ENCODE measurements around the gene EPHA2. TPM values are rescaled to one million over a fixed set of nuclear protein-coding genes. Genes with fewer than 3 reads are reported as not detected.

Gene EPHA2
- total RNA-seq, 1 donor from 2014 or later: 17.6 TPM

DNA sequence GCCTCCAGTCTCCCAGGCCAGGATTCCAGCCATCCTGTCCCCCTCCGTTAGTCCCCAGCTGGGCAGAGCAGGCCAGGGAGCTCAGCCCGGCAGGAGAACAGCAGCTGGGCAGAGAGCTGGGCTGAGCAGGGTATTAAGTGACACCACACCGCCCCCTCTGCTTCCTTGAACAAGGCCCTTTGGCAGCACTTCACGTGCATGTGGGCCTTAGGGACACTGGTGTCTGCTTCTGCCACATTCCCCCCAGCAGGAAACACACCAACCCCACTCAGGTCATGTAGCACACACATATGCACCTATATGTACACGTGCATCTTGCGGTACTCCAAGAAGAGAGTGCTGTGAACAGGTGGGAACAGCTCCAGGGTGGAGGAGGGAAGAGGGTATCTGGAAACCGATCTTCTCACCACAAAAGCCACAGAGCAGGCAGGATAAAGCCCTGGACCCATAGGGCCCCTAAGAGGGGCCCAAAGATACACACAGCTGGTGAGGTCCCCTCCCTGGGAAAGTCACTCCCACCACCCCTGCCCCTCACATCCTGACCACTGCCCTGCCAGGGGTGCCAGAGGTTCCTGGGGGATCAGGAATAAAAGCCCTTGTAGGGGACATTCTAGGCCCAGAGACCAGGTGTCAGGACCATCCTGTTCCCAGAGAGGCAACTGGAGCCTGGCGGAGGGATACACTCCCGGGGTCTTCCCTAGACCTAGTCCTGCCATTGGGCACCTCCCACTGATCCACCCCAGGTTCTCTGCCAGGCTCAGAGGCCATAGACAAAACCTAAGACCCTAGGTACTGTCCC, 4.5 kb downstream of the EPHA2 start:
- no peak for DNase-seq (ENCODE audit: low spot score)

- DNase-seq (ENCODE audit: low spot score): no peak
These were observed 5.4 kb downstream of the EPHA2 start for GRCh38 chr1:16150508-16150907.

DNA sequence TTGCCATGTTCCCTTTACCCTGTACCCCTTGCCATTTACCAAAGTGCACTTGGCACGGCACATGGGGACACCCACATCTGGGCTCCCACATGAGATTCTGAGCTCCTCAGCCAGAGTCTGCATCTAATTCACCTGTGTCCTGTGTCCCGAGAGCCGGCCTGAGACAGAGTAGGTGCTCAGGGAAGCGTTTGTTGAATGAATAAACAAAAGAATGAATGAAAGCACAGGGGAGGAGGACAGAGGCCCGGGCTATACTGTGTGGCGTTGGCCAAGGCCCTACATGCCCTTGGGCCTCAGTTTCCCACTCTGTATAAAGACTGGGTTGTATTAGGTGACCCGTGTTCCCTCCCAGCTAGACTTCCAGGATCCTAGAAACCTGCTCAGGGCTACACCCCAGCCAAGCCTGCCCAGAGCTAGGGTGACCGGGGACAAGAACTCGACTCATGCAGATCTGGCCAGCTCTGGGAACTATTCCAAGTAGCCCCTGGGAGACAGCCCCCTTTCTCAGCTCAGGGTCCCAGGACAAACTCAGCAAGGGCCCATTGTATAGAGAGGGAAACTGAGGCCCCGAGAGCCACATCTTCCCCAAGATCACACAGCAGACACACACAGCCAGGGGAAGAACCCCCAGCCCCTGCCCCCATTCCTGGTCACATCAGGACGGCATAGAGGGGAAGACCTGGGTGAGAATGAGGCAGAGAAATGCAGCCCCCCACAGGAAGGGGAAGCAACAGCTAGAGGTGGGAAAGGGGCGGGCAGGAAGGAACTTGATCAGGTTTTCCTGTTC, 6.0 kb downstream of the EPHA2 start:
- no peak for DNase-seq (ENCODE audit: low spot score)

DNA sequence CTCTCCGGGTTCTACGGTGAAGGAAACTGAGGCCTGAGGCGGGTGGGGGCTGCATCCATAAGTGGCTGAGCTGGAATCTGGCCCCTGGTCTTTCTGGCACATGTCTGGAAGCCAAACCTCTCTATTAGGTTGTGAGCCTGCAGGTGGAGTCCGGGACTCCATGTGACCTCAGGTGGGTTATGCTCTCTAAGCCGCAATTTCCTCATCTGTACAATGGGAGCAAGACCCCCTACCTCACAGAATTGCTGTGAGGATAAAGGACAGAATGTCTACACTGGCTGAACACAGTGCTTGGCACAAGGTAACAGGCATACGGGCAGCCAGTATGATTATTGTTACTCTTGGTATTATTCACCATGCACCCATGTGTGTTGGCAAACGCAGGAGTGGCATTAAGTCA, 6.7 kb downstream of the EPHA2 start:
- no peak for DNase-seq (ENCODE audit: low spot score)

- DNase-seq (ENCODE audit: low spot score): no peak
These were observed 7.4 kb downstream of the EPHA2 start for GRCh38 chr1:16148329-16149092.

- DNase-seq (ENCODE audit: low spot score): no peak
These were observed 8.5 kb downstream of the EPHA2 start for GRCh38 chr1:16147156-16147926.

DNA sequence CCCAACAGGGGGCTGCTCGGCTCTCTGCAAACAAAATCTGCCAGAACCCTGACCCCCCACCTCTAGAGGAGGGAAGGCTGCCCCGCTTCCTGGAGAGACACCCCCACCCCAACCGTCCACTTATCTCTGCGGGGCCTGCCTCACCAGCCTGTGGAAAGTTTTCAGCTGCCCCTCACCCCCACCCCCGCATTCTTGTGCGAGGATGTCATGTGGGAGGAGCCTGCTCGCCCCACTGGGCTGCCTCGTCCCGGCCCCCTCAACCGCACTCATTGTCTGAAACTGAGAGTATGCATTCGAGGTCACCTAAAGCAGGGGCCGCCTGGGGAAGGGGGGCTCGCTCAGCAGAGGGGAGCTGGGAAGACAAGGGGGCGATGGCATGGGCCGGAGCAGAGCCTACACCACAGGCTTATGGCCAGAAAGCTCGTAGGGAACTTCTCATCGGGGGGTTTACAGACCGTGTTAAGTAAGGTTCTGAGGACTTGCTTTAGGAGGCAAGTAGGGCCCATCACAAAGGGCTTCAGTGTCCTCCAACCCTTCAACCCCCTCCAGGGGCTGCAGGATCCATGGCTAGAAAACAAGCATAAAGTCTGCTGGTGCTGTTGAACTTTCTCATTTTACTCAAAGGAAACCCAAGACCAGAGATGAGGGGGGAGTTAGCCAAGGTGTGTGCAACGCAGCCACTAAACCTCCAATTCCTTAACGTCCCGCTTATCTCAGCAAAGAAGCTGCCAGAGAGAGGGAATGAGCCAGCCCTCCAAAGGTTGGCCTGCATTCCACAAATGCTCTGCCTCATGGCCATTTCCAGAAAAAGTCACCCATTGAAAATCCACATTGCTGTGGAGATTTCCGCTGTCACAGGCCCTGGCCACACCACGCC, 9.4 kb downstream of the EPHA2 start:
- DNase-seq (ENCODE audit: low spot score): no peak

GRCh38 chr1:16145662-16146278, 10.1 kb downstream of the EPHA2 start:
- DNase-seq (ENCODE audit: low spot score): no peak

DNA sequence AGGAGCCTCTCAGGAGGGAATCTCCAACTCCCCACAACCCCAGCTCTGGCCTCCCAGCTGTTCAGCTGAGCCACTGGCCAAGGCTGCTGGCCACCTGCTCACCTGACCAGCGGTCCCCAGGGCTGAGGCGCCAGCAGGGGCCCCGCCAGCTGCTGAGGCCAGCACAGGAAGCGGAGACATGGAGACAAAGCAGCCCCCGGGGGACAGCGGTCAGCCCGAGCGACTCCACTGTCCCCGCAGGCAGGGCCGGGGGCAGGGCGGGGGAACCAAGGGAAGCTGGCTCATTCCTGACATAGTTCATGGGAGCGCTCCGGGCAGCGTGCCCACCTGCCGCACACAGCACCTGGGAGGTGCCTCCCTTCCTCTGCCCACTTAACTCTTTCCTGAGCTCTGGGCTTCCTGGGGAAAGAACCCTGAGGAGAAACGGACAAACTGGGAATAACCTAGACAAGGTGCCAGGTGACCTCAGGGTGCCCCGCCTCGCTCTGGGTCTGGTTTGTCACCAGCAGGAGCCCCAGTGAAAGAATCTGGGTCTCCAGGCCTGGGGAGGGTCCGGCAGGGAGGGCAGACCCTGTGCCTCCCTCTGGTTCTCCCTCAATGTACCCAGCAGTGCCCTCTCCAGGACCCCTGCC, 10.7 kb downstream of the EPHA2 start:
- DNase-seq (ENCODE audit: low spot score): no peak

- no peak for DNase-seq (ENCODE audit: low spot score)
These were observed 11.4 kb downstream of the EPHA2 start for GRCh38 chr1:16144325-16145029.

DNA sequence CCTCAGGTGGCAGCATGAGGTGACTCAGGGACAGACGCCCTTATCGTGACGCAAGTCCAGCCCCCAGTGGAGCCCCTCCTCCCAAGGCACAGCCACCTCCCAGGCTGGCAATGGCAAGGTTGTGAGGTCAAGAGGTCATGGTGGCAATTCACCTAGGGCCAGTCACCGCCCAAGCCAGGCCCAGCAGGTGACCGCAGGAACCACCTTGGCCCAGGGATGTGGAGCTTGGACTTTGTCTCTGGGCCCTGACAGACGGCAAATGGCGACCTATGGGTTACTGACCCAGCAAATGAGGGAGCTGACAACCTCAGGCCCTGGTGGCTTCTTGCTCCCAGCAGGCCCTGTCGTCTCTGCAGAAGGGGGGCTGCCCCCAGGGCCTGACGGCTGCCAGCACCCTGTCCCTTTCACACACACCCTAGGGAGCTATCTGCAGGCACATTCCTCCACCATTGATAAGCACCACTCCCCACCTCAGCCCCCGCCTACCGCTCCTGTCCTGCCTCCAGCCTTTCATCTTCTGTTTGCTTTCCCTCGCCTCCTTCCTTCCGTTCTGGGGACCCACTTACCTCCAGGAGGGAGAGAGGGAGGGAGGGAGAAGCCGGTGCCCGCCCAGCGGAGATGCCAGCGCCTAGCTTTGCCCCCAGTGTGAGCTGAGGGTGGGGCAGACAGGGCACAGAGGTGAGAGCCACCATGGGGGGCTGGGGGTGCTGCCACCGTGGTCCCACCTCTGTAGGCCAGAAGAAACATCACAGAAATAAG, 12.1 kb downstream of the EPHA2 start:
- DNase-seq (ENCODE audit: low spot score): no peak

- DNase-seq (ENCODE audit: low spot score): no peak
These were observed 12.8 kb downstream of the EPHA2 start for GRCh38 chr1:16143005-16143565.

- no peak for DNase-seq (ENCODE audit: low spot score)
These were observed 13.4 kb downstream of the EPHA2 start for GRCh38 chr1:16142383-16142995.

DNA sequence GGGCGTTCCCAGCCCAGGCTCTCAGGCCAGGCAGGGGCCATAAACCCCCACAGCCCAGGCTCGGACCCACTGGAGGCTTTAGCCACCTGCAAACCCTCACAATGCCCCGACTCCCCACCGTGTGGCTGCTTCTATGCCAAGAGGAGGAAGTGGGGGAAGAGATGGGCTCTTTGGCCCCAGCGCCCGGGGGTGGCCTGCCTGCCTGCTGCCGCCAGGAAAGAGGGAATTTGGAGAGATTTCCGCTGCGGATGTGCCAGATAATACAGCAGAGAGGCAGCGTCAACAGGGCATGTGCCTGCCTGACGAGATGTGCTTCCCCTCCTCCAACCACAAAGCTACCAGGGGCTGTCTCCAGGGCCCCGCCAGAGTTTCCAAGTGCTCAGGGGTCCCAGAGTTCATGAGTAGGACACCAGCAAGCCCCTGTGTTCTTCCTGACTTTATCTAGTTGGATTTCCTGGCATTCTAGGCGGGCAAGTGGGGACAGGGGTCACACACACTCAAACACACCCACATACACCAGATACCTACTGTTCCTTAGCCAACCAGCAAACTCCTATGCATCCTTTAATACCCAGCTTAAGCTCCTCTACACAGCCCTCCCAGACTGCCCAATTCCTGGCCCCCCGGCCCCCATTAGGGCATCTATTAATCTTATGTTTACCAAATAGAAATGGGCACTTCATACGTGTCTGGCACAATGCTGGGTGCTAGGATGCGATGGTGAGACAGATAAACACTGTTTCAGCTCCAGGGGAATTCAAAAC, 14.1 kb downstream of the EPHA2 start:
- DNase-seq (ENCODE audit: low spot score): no peak

DNA sequence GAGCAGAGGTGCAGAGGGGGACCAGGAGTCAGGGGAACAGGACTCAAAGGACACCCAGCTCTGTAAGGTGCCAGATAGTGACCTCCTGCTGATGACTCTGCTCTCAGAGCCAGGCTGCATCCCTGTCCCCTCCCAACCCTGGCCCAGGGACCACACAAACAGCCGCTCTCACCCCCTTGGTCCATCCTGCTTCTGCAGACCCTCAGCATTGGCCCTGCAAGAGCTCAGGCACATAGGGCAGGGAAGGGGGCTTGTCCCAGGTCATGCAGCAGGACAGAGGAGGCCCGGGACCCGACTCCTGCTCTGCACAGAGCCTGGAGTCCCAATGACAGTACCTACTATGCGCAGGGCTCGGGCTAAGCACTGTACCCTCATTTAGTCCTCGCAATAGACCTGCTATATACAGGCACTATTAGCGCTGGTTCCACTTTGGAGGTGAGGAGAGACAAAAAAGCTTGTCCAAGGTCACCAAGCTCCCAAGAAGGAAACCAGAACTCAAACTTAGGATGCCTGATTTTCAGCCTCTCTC, 15.7 kb downstream of the EPHA2 start:
- DNase-seq (ENCODE audit: low spot score): no peak

DNA sequence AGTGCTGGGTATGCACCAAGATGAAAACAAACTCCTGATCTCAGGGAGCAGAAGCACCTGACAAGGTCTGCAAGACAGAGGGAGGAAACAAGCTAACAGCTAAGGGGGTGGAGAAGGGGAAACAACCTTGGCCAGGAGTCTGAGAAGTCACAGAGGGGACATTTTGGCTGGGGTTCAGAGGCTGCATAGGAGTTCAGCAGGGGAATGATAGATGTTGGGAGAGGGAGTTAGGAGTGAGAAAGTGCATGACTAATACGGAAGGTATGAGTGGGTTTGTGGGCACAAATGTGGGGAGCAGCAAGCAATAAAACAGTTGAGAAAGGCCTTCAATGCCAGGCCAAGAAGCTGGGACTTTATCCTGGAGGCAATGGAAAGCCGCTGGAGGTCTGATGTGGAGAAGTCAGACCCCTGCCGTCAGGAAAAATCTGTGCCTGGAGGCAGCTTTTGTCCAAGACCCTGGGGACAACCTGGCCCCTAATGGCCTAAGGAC, 16.4 kb downstream of the EPHA2 start:
- no peak for DNase-seq (ENCODE audit: low spot score)

All from mesenteric fat pad (tissue), 1 donor.